IMR-90 (cell line): ENCODE data around the gene RAB11B.
"Not testable (repeated sequence)": the region's sequence is repeated elsewhere in the genome, so short reads cannot be mapped to it uniquely, and the experiment has no call there.

ENCODE experiments used
- FOS ChIP-seq: fragments of 150-350 bp; IDR thresholded peaks from 2 replicates; pipeline ENCODE4 v1.6.1; 2016; ENCODE audit warnings: low read depth, low read length
- MXI1 ChIP-seq: IDR thresholded peaks from 2 replicates; pipeline ENCODE4 v1.6.1; 2012; ENCODE audit warnings: low read depth, mild to moderate bottlenecking, low read length, moderate library complexity, borderline replicate concordance
- POLR2A ChIP-seq: IDR thresholded peaks from 2 replicates; pipeline ENCODE4 v1.6.1; 2012; ENCODE audit warnings: mild to moderate bottlenecking, low read depth, low read length
- TF ChIP-seq, protein P1 (sequence below): conservative IDR thresholded peaks from 2 replicates; pipeline ENCODE4 v1.5.1; 2012; ENCODE audit warnings: mild to moderate bottlenecking, low read depth, low read length, improper control_type of control experiment

DNA sequence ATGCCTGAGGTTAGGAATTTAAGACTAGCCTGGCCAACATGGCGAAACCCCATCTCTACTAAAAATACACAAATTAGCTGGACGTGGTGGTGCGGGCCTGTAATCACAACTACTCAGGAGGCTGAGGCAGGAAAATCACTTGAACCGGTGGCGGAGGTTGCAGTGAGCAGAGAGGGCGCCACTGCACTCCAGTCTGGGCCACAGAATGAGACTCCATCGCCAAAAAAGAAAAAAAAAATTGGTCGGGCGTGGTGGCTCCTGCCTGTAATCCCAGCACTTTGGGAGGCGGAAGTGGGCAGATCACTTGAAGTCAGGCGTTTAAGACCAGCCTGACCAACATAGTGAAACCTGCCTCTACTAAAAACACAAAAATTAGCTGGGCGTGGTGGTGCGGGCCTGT lies 20.6 kb downstream of the RAB11B start:
- not testable (repeated sequence) for TF ChIP-seq FOS, POLR2A, MXI1
- TF ChIP-seq, protein P1, sequence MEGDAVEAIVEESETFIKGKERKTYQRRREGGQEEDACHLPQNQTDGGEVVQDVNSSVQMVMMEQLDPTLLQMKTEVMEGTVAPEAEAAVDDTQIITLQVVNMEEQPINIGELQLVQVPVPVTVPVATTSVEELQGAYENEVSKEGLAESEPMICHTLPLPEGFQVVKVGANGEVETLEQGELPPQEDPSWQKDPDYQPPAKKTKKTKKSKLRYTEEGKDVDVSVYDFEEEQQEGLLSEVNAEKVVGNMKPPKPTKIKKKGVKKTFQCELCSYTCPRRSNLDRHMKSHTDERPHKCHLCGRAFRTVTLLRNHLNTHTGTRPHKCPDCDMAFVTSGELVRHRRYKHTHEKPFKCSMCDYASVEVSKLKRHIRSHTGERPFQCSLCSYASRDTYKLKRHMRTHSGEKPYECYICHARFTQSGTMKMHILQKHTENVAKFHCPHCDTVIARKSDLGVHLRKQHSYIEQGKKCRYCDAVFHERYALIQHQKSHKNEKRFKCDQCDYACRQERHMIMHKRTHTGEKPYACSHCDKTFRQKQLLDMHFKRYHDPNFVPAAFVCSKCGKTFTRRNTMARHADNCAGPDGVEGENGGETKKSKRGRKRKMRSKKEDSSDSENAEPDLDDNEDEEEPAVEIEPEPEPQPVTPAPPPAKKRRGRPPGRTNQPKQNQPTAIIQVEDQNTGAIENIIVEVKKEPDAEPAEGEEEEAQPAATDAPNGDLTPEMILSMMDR = not testable (repeated sequence)
